AG10803 (cell line): Measurements from ENCODE around the gene GYPC.

Source experiments
- DNase-seq: peaks from one replicate; pipeline ENCODE4 v3.0.0; 2010; ENCODE audit warnings: low read depth
- H3K4me3 ChIP-seq: 2 replicates; pipeline ENCODE4 v1.5.1; 2011; ENCODE audit warnings: mild to moderate bottlenecking, low read length, control low read depth
- TF ChIP-seq, protein P1 (sequence below): conservative IDR thresholded peaks from 2 replicates; pipeline ENCODE4 v1.5.1; 2011; ENCODE audit warnings: mild to moderate bottlenecking, low read length, control low read depth, inconsistent platforms

GYPC gene

DNA sequence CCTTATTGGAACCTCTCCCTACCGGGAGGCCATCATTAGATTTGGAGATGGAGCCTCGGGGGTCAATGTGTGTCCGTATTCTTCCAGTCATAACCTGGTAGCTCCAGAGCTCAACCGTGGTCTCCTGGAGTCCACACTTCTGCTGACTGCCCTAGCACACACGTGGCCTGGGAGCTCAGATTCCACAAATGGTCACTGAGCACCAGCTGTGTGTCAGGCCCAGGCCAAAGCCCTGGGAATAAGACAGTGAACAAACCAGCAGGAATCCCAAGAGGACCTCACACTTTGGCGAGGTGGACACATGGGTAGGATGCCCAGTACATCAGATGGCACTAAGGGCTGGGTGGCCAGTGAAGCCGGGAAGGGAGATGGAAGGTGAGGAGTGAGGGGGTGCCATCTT lies 15.5 kb downstream of the GYPC start:
- TF ChIP-seq, protein P1, sequence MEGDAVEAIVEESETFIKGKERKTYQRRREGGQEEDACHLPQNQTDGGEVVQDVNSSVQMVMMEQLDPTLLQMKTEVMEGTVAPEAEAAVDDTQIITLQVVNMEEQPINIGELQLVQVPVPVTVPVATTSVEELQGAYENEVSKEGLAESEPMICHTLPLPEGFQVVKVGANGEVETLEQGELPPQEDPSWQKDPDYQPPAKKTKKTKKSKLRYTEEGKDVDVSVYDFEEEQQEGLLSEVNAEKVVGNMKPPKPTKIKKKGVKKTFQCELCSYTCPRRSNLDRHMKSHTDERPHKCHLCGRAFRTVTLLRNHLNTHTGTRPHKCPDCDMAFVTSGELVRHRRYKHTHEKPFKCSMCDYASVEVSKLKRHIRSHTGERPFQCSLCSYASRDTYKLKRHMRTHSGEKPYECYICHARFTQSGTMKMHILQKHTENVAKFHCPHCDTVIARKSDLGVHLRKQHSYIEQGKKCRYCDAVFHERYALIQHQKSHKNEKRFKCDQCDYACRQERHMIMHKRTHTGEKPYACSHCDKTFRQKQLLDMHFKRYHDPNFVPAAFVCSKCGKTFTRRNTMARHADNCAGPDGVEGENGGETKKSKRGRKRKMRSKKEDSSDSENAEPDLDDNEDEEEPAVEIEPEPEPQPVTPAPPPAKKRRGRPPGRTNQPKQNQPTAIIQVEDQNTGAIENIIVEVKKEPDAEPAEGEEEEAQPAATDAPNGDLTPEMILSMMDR, result no peak
- no peak for DNase-seq
- H3K4me3 ChIP-seq, result no peak overlapping the region

DNA sequence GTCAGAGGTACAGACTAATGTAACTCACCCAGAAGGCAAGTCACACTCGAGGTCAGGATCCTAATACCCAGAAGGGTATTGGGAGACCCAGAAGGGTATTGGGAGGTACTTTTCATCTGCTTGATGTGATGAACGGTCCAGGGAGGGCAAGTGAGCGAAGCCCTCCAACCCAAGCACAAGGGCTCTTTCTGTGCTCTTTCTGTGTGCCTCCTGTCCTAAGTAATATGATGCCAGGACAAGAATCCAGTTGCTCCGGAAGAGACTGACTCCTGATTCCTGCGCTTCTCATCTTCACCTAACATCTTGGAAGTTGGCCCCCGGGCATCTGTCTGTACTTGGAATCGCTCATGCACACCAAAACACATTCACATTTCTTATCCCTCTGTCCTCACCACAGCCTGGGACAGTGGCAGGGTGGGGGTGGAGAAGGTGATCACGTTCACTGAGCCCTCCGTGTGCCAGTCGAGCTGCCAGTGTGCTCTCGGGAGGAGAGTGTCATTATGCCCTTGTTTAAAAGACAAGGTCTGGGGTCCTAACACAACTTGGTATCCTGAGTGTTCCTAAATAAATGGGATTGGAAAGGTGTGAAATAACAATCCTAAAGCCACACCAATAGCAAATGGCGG lies 17.1 kb downstream of the GYPC start:
- DNase-seq, result no peak
- H3K4me3 ChIP-seq, result no peak overlapping the region
- TF ChIP-seq, protein P1, result no peak

GRCh38 chr2:126674075-126674744 lies 18.3 kb downstream of the GYPC start:
- H3K4me3 ChIP-seq, result no peak overlapping the region
- DNase-seq, result no peak
- TF ChIP-seq, protein P1, result no peak

- H3K4me3 ChIP-seq, result no peak overlapping the region
These were observed 19.7 kb downstream of the GYPC start for GRCh38 chr2:126675637-126676036.

DNA sequence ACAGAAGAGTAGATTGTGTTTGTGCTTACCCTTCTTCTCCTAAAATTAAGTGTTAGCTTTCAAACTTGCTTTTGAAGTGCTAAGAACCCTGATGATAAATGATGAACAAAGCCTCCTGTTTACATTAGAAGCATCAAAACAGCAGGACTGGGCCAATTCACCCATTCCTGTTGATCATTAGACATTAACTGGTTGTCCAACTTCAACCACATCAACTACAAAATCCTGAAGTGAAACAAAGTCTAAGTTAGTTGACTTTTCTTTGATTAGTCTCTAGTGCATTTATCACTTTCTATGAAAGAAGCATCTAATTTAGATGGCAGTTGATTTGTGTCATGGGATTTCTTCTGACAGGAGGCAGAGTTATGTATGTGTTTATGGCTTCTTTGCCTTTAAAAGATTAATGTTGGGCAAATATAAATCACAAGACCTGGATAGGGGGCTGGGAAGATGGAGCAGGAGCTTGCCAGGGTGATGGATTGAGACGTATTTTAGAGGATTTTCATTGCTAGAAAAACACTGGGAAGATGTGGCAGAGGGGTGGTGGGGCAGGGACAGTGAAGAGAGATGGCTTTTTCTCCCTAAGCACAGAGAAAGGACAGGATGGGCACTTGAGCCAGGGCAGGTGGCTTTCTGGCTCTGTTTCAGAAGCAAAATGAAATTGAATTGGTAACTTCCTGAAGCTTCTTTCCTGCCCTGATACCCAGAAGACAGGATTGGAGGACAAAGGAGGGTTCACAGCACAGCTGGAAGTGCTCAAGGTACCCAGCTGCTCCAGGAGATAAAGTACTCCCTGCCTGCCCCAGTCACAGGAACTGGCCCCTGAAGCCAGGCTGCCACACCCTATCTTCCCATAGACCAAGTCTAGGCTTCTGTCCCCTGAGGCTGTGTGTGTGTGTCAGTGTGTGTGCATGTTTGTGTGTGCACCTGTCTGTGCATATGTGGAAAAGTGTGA lies 20.5 kb downstream of the GYPC start:
- no peak overlapping the region for H3K4me3 ChIP-seq
- TF ChIP-seq, protein P1, result no peak
- DNase-seq, result no peak

More at GRCh38 chr2:126675637-126676036, 19.7 kb downstream of the GYPC start:
- TF ChIP-seq, protein P1, result no peak
- DNase-seq, result no peak

- DNase-seq, result no peak
- TF ChIP-seq, protein P1, result no peak
- no peak overlapping the region for H3K4me3 ChIP-seq
These were observed 21.2 kb downstream of the GYPC start for GRCh38 chr2:126677176-126677538.
